GM12892 (cell line): ENCODE measurements around the gene LYL1.

Experiments used
- POLR2AphosphoS5 ChIP-seq: IDR thresholded peaks from 2 replicates; pipeline ENCODE4 v1.6.1; 2011; ENCODE audit warnings: low read depth, low read length, control low read depth
- TAF1 ChIP-seq: IDR thresholded peaks from 2 replicates; pipeline ENCODE4 v1.6.1; 2011; ENCODE audit warnings: low read depth, mild to moderate bottlenecking, control low read depth, low read length, borderline replicate concordance

DNA sequence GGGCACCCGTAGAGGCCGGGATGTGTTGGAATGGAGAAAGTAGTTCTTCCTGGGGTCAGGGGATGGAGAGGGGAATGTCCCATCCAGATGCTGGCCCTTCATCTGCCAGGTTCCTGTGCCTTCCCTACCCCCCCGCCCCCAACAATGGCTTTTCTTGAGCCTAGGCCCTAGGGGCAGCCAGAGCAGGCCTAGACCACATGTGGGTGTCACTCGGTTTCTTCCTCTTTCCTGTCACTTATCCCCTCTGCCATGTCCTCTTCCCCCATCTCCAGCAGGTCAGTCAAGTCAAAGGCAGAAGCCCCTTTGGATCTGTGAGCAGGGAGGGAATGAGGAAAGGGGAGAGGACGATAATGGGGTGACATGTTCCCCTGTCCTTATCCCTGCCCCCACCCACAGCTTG, 36.4 kb downstream of the LYL1 start:
- TF ChIP-seq POLR2AphosphoS5 (no peak), TAF1 (no peak)
